GM18517 (cell line): ENCODE results near the gene DPP7.
"Not testable (repeated sequence)": the region's sequence is repeated elsewhere in the genome, so short reads cannot be mapped to it uniquely, and the experiment has no call there.

Experiments
- ATAC-seq: cut with Tn5 transposase; IDR thresholded peaks from one replicate; pipeline ENCODE4 v1.9.1; 2021; ENCODE audit warnings: mild to moderate bottlenecking, moderate library complexity; ENCODE audit not compliant: unreplicated experiment

DPP7 gene

GRCh38 chr9:137148242-137148641 lies 33.7 kb upstream of the DPP7 start:
- ATAC-seq = no peak

DNA sequence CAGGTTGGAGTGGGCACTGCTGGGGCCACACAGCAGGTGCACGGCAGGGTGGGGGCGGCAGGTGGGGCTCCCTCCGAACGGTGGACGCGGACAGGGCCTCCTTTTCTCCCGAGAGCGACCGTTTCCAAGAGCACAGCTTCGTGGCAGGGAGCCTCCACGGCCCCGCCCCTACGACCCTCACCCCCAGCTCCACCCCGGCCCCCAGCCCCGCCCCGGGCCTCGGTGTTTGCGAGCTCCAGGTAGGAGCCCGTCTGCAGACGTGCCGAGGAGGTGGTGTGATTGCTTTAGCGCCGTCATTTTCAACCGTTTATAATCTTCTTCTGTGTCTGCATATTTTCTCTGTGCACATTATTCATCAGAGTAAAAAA lies 33.2 kb upstream of the DPP7 start:
- ATAC-seq = no peak

DNA sequence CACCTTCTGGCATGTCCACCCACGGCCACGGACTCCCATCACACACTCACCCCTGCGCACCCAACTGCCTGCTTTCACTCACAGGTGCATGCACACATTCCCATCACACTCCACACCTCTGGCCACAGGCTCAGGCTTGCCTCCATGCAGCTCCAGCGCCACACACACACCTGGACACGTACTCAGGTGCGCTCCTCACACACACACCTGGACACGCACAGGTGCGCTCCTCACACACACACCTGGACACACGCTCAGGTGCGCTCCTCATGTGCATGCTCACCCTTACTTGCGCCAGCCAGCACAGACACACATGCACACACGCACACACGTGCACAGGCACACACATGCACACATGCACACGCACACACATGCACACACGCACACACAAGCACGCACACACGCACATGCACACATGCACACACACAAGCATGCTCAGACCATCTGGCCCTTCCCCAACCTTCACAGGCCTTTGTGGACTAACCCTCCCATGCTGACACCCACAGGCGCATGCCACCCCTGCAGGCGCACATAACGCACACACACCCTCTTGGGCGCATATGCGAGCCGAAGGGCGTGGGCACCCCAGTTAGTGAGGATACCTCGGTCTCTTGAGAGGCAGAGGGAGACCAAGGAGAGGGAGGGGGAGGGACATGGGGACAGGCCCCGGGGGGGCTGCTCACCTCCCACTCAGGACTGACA lies 32.7 kb upstream of the DPP7 start:
- no peak for ATAC-seq

DNA sequence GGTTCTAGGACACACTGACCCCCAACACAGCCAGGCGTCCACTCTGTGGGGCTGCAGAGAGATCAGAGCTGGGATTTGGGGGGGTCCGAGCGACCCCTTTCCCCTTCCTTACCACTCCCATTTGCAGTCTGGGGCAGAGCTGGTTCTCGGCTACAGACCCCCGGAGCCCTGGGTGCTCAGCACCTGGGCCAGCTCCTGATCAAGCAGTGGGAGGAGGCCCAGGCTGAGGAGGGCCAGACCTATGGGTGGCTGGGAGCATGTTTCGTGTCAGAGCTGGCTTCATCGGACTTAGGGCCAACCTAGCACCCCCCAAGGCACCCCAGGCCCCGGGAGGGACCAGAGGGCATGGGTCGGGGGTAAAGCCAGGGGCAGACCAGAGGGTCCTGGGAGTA lies 32.0 kb upstream of the DPP7 start:
- ATAC-seq = no peak

DNA sequence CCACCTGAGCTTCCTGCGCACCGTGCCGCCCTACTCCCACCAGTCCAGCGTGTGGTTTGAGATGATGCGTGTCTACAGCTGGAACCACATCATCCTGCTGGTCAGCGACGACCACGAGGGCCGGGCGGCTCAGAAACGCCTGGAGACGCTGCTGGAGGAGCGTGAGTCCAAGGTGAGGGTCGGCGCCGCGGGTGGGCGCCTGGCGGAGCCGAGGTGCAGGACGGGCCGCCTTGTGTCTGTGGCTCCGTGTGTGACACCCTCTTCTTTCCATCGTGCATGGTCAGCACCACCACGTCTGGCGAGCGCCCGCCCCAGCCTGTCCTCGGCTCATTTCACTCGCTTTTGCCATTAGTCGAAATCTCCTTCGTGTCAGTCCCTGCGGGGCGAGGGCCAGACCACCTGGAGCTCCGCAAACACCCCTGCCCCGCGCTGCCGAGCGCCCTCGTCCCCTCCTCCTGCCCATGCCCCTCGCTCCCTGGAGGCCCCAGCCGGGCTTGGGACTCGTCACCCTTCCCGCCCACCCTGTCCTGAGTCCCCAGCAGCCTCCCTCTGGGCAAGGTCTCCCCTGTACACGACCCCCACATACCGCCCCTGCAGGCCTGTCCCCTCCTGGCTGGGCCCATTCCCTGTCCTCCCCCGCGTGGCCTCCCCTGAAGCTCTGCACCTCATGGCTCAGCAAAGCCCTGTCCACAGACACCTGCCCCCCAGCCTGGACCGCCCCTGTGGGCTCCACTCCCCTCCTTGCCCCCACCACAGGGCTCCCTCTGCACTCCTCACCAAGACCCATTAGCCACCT lies 31.4 kb upstream of the DPP7 start:
- no peak for ATAC-seq

DNA sequence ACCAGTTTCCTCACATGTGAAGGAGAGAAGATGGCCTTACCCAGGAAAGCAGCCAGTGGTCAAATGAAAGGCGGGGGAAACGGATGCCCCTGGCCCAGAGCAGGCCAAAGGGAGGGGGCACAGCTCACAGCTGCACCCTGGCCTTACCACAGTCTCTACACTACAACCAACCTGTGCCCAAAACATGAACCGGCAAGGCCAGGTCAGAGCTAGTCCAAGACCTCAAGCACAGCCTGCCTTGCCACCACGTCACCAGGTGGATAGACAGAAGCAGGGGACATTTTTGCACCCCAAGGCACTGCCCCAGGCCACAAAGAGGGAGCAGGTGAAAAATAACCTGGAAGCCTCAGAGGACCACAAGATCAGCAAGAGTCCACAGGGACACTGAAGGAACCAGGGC lies 28.9 kb upstream of the DPP7 start:
- no peak for ATAC-seq

GRCh38 chr9:137141976-137142936 lies 27.7 kb upstream of the DPP7 start:
- no peak for ATAC-seq

DNA sequence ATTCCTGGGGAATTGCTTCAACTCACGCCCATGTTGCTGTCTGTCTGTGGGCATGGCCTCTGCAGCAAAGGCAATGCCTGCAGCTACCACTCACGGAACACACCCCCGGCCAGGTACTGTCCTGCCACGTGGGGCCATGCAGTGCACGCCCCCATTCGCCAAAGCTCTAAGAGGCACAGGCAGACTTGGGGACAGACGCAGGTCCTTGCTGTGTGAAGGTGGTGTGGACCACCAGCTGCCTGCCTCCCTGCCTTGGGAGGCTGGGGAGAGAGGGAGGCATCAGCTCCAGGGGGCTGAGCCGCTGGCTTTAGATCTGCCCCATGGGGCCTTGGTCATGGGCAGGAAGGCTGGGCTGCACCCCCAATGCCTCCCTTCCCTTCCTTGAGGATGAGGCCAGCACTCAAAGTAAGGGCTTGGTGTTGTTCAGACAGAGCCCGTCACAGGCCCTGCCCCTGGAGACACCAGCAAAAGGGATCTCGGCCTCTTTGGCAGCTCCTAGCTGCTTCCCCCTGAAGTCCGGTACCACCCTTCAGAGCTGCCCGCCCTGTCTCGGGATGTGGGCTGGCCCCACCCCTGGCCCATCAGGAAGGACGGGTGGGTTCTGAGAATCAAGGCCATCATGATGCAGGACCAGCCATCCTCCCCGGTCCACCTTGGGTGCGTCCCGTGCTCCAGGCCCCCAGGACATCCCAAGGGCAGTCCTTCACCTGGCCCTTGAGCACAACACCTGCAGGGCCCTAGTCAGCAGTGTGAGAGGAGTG lies 26.7 kb upstream of the DPP7 start:
- ATAC-seq = no peak

DNA sequence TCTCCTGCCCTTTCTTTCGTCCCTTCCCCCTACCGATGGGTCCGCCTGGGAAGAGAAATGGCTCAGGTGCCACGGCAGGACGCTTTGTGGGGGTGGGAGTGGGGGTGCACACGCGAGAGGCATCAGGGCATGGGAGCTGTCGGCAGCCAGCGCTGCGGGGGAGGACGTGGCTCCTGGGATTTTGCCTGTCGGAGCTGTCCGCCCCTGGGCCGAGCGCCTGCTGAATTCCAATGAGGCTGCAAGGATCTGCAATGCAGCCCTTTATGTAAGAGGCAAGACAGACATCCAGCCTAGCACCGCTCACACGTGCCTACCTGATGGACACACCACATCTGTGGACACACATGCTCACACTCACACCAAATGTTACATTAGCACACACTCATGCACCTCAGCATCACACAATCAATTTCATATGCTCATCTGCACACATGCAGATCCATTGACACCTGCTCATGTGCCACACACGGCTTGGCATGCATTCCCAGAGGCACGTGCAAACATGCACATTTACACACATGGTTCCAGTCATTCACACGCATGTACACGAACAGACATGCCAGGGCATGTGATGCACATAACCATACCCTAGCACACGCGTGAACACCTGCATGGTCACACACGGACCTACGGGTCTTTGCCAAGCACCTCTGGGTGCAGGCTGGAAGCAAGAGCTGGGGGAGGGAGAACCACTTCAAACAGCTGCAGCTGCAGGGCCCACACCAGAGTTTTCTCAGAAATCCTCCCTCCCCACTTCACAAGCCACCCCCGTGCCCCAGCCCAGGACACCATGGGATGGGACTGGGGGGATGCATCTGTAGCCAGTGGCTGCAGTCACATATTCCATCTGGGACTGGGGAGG lies 25.8 kb upstream of the DPP7 start:
- no peak for ATAC-seq

- no peak for ATAC-seq
Measured at GRCh38 chr9:137139468-137140150, 25.1 kb upstream of the DPP7 start.

- no peak for ATAC-seq
Measured at GRCh38 chr9:137138722-137139467, 24.4 kb upstream of the DPP7 start, which contains the start of gene GRIN1. Gene GRIN1, plus strand, starts transcription at chr9:137139154. Its CDS starts 333 bp downstream, at chr9:137139487.

GRCh38 chr9:137138058-137138721 lies 23.7 kb upstream of the DPP7 start:
- no peak for ATAC-seq

GRCh38 chr9:137136881-137137607 lies 22.5 kb upstream of the DPP7 start:
- no peak for ATAC-seq

- no peak for ATAC-seq
Measured at GRCh38 chr9:137136261-137136880, 21.8 kb upstream of the DPP7 start.

- ATAC-seq = not testable (repeated sequence)
Measured at GRCh38 chr9:137135154-137135553, 20.6 kb upstream of the DPP7 start.

- ATAC-seq = no peak
Measured at GRCh38 chr9:137134191-137134590, 19.7 kb upstream of the DPP7 start.
